K562 (cell line): ENCODE results near the gene PPP3CA.

ENCODE experiments used
- ARID2 ChIP-seq: fragments of 450-650 bp; IDR thresholded peaks from 2 replicates; pipeline ENCODE4 v1.6.1; 2017; ENCODE audit warnings: antibody characterized with exemption, mild to moderate bottlenecking
- CHD2 ChIP-seq: IDR thresholded peaks from 2 replicates; pipeline ENCODE4 v1.6.1; 2011; ENCODE audit warnings: low read depth, low read length
- EP300 ChIP-seq: IDR thresholded peaks from 2 replicates; pipeline ENCODE4 v1.6.1; 2012; ENCODE audit warnings: low read length, improper control_type of control experiment
- ZKSCAN8 ChIP-seq: fragments of 200-800 bp; sonication (Bioruptor generic); IDR thresholded peaks from 2 replicates; pipeline ENCODE4 v1.6.1; 2016; ENCODE audit warnings: missing genetic modification characterization, missing compliant biosample characterization
- ZNF263 ChIP-seq: sonication (generic); formaldehyde crosslinking; IDR thresholded peaks from 2 replicates; pipeline ENCODE4 v1.8.0; 2022; ENCODE audit warnings: mild to moderate bottlenecking, missing genetic modification reagents, borderline replicate concordance
- ZNF274 ChIP-seq: IDR thresholded peaks from 2 replicates; pipeline ENCODE4 v1.6.1; 2011; ENCODE audit warnings: low read depth, mild to moderate bottlenecking, low read length, moderate library complexity, borderline replicate concordance
- ZNF551 ChIP-seq: fragments of 250-450 bp; sonication (Bioruptor Pico); IDR thresholded peaks from 2 replicates; pipeline ENCODE4 v1.5.0; 2021; ENCODE audit warnings: mild to moderate bottlenecking, moderate library complexity
- ZNF780A ChIP-seq: fragments of 250-450 bp; sonication (Bioruptor Pico); IDR thresholded peaks from 2 replicates; pipeline ENCODE4 v1.5.0; 2021; ENCODE audit warnings: mild to moderate bottlenecking
- TF ChIP-seq, protein P1 (sequence below): sonication (generic); formaldehyde crosslinking; IDR thresholded peaks from 2 replicates; pipeline ENCODE4 v1.5.0; 2020; ENCODE audit warnings: missing genetic modification reagents
- TF ChIP-seq, protein P2 (sequence below), 3 experiments: IDR thresholded peaks in 2 of 3; conservative IDR thresholded peaks in 1 of 3; 2 replicates each; pipeline ENCODE4 v1.5.1; 2011 to 2012; ENCODE audit warnings: low read length in 3 of 3, mild to moderate bottlenecking in 3 of 3, control low read depth in 2 of 3, improper control_type of control experiment in 1 of 3, inconsistent platforms in 1 of 3, low read depth in 1 of 3, mixed read lengths in 1 of 3, moderate library complexity in 1 of 3; ENCODE audit not compliant: insufficient read depth in 2 of 3

DNA sequence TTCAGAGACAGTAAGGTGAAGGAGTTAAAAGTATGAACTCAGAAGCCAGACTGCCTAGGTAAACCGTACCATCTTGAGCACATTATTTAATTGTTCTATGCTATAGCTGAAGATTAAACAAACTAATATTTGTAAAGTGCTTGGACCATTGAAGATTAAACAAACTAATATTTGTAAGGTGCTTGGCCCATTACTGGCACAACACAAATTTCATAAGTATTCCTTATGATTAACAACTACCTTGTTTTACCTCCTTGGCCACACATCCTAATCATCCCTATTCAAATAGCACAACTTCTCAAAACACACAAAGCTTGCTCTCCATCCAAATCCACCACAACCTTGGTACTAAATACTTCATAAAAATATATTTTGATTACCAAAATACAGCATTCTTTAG is 137.0 kb downstream of the PPP3CA start:
- TF ChIP-seq, protein P1, sequence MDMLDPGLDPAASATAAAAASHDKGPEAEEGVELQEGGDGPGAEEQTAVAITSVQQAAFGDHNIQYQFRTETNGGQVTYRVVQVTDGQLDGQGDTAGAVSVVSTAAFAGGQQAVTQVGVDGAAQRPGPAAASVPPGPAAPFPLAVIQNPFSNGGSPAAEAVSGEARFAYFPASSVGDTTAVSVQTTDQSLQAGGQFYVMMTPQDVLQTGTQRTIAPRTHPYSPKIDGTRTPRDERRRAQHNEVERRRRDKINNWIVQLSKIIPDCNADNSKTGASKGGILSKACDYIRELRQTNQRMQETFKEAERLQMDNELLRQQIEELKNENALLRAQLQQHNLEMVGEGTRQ (CRISPR knock-in tag): no peak
- TF ChIP-seq ZNF274: no peak
- no peak for TF ChIP-seq EP300
- TF ChIP-seq, protein P2, sequence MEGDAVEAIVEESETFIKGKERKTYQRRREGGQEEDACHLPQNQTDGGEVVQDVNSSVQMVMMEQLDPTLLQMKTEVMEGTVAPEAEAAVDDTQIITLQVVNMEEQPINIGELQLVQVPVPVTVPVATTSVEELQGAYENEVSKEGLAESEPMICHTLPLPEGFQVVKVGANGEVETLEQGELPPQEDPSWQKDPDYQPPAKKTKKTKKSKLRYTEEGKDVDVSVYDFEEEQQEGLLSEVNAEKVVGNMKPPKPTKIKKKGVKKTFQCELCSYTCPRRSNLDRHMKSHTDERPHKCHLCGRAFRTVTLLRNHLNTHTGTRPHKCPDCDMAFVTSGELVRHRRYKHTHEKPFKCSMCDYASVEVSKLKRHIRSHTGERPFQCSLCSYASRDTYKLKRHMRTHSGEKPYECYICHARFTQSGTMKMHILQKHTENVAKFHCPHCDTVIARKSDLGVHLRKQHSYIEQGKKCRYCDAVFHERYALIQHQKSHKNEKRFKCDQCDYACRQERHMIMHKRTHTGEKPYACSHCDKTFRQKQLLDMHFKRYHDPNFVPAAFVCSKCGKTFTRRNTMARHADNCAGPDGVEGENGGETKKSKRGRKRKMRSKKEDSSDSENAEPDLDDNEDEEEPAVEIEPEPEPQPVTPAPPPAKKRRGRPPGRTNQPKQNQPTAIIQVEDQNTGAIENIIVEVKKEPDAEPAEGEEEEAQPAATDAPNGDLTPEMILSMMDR (IDR thresholded peaks at IDR 0.05 in 2 of 3, conservative IDR thresholded peaks at IDR 0.05 in 1 of 3; ENCODE audit: insufficient read depth in 2 of 3, low read depth in 1 of 3, low read length in 3 of 3): no peak
- TF ChIP-seq ZNF263 (CRISPR knock-in tag): no peak
- no peak for TF ChIP-seq ARID2
- TF ChIP-seq ZKSCAN8 (CRISPR knock-in tag): no peak
- TF ChIP-seq CHD2: no peak
- no peak for TF ChIP-seq ZNF551 (CRISPR knock-in tag)
- TF ChIP-seq ZNF780A (CRISPR knock-in tag): no peak
